SK-N-SH (cell line): ENCODE results near the gene HOXC5.

Experiments
- CHD2 ChIP-seq: fragments of 150-350 bp; IDR thresholded peaks from 2 replicates; pipeline ENCODE4 v1.6.1; 2018; ENCODE audit warnings: low read length; ENCODE audit not compliant: partially characterized antibody
- EP300 ChIP-seq, 2 experiments: IDR thresholded peaks; 2 replicates each; pipeline versions ENCODE4 v1.4.0 to v1.6.1; 2012; ENCODE audit warnings: borderline replicate concordance in 1 of 2, low read depth in 1 of 2, low read length in 1 of 2
- MEF2A ChIP-seq: IDR thresholded peaks from 2 replicates; pipeline ENCODE4 v1.4.0; 2012; ENCODE audit warnings: low read depth, borderline replicate concordance
- PBX3 ChIP-seq: IDR thresholded peaks from 2 replicates; pipeline ENCODE4; 2012
- POLR2AphosphoS5 ChIP-seq: IDR thresholded peaks from 2 replicates; pipeline ENCODE4 v1.6.1; 2012; ENCODE audit warnings: low read depth, low read length
- RAD21 ChIP-seq: IDR thresholded peaks from 2 replicates; pipeline ENCODE4 v1.6.1; 2012; ENCODE audit warnings: mild to moderate bottlenecking, low read length
- RCOR1 ChIP-seq: fragments of 150-350 bp; IDR thresholded peaks from 2 replicates; pipeline ENCODE4 v1.6.1; 2017; ENCODE audit warnings: antibody characterized with exemption, low read length
- RXRA ChIP-seq: IDR thresholded peaks from 2 replicates; pipeline ENCODE4 v1.4.0; 2012; ENCODE audit warnings: low read depth, mild to moderate bottlenecking, borderline replicate concordance
- SMC3 ChIP-seq: IDR thresholded peaks from 2 replicates; pipeline ENCODE4 v1.6.1; 2012; ENCODE audit warnings: low read depth, low read length, improper control_type of control experiment
- TCF12 ChIP-seq: IDR thresholded peaks from 2 replicates; pipeline ENCODE4 v1.4.0; 2012
- YY1 ChIP-seq: IDR thresholded peaks from 2 replicates; pipeline ENCODE4 v1.4.0; 2012; ENCODE audit warnings: low read depth, mild to moderate bottlenecking
- ZBTB33 ChIP-seq: IDR thresholded peaks from 2 replicates; pipeline ENCODE4 v1.4.0; 2012; ENCODE audit warnings: low read depth, borderline replicate concordance
- TF ChIP-seq, protein P1 (sequence below): fragments of 200-600 bp; sonication (generic); IDR thresholded peaks from 2 replicates; pipeline ENCODE4 v1.6.1; 2017; ENCODE audit warnings: antibody characterized with exemption, mild to moderate bottlenecking, moderate library complexity
- TF ChIP-seq, protein P2 (sequence below): IDR thresholded peaks from 2 replicates; pipeline ENCODE4 v1.4.0; 2012; ENCODE audit warnings: low read depth

GRCh38 chr12:54005531-54005852 lies 27.4 kb upstream of the HOXC5 start:
- no peak for TF ChIP-seq RXRA
- TF ChIP-seq, protein P1, sequence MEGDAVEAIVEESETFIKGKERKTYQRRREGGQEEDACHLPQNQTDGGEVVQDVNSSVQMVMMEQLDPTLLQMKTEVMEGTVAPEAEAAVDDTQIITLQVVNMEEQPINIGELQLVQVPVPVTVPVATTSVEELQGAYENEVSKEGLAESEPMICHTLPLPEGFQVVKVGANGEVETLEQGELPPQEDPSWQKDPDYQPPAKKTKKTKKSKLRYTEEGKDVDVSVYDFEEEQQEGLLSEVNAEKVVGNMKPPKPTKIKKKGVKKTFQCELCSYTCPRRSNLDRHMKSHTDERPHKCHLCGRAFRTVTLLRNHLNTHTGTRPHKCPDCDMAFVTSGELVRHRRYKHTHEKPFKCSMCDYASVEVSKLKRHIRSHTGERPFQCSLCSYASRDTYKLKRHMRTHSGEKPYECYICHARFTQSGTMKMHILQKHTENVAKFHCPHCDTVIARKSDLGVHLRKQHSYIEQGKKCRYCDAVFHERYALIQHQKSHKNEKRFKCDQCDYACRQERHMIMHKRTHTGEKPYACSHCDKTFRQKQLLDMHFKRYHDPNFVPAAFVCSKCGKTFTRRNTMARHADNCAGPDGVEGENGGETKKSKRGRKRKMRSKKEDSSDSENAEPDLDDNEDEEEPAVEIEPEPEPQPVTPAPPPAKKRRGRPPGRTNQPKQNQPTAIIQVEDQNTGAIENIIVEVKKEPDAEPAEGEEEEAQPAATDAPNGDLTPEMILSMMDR: no peak
- TF ChIP-seq TCF12: no peak
- TF ChIP-seq POLR2AphosphoS5: no peak
- no peak for TF ChIP-seq RAD21
- TF ChIP-seq MEF2A: no peak
- no peak for TF ChIP-seq CHD2
- no peak for TF ChIP-seq PBX3
- no peak for TF ChIP-seq ZBTB33
- TF ChIP-seq EP300 (IDR thresholded peaks at IDR 0.05; ENCODE audit: borderline replicate concordance in 1 of 2, low read depth in 1 of 2, low read length in 1 of 2): no peak
- TF ChIP-seq SMC3: no peak
- TF ChIP-seq RCOR1: no peak
- TF ChIP-seq, protein P2, sequence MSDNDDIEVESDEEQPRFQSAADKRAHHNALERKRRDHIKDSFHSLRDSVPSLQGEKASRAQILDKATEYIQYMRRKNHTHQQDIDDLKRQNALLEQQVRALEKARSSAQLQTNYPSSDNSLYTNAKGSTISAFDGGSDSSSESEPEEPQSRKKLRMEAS: no peak
- TF ChIP-seq YY1: no peak
